ENCODE data around the gene PSMG4. TPM values are rescaled to one million over a fixed set of nuclear protein-coding genes. Genes with fewer than 3 reads are reported as not detected.

Gene PSMG4
- total RNA-seq, 1 experiment from 2014 or later = 35.0 TPM

GRCh38 chr6:3228046-3228671, 30.6 kb upstream of the PSMG4 start:
- ChIA-PET RAD21 (ENCODE audit: low non-redundant PET in 1 of 2, low total read pairs in 2 of 2, uncharacterized antibody in 2 of 2, unreplicated experiment in 2 of 2) (no interaction called here), CTCF (no interaction called here), POLR2A (no interaction called here)
- no peaks in the 10 kb centered on the region for H3K9me2 ChIP-seq (ENCODE audit: insufficient read depth)
- no TSS peak for BruUV-seq (replicated peaks)
- DNase-seq (ENCODE audit: low read depth, low spot score) (no peak), ATAC-seq (no peak)
- 0 out of 2 replicates have a peak, but pooled peaks cover 6% of the 10 kb centered on the region for H3K27me3 ChIP-seq (ENCODE audit: insufficient read depth, low read length)
- no peaks in the 10 kb centered on the region for H4K20me1 ChIP-seq (ENCODE audit: insufficient read depth)
- no peak overlapping the region for H3K27ac ChIP-seq (ENCODE audit: low read depth, low read length)
- H3K36me3 ChIP-seq (ENCODE audit: control insufficient read depth in 1 of 2, insufficient read depth in 2 of 2, low read length in 2 of 2) = no peaks in the 10 kb centered on the region
- no peak overlapping the region for H3K9ac ChIP-seq (ENCODE audit: low read length)
- H2AFZ ChIP-seq (ENCODE audit: low read depth, low read length, poor library complexity, severe bottlenecking) = no peak overlapping the region
- H3K4me1 ChIP-seq (ENCODE audit: control insufficient read depth in 1 of 2, insufficient read depth in 2 of 2, low read length in 2 of 2) = no peaks in the 10 kb centered on the region
- no peak for TF ChIP-seq ZFX (IDR thresholded peaks at IDR 0.05)
- no peak for TF ChIP-seq FOSL1 (IDR thresholded peaks at IDR 0.05; ENCODE audit: low read depth)
- no peak for TF ChIP-seq RAD21 (IDR thresholded peaks at IDR 0.05; ENCODE audit: low read depth)
- no peak for TF ChIP-seq EZH2phosphoT487 (IDR thresholded peaks at IDR 0.05; ENCODE audit: borderline replicate concordance)
- TF ChIP-seq YY1 (IDR thresholded peaks at IDR 0.05; ENCODE audit: extremely low read depth, insufficient replicate concordance, low read depth, low read length) = no peak
- H3K9me3 ChIP-seq (ENCODE audit: control insufficient read depth in 1 of 2, insufficient read depth in 1 of 2, low read depth in 1 of 2, low read length in 2 of 2) = no peaks in the 10 kb centered on the region
- intact Hi-C loops (cut with micrococcal nuclease) = no loop called here
- no peak overlapping the region for H3K4me3 ChIP-seq (replicated peaks in 1 of 2; ENCODE audit: low read depth in 1 of 2, low read length in 2 of 2)
- H3K79me2 ChIP-seq (ENCODE audit: insufficient read depth, low read length) = no peaks in the 10 kb centered on the region
- H3K4me2 ChIP-seq (ENCODE audit: low read length) = no peak overlapping the region

GRCh38 chr6:3228771-3229565, 29.8 kb upstream of the PSMG4 start:
- Histone ChIP-seq H4K20me1 (ENCODE audit: insufficient read depth) (no peaks in the 10 kb centered on the region), H3K4me3 (replicated peaks in 1 of 2; ENCODE audit: low read depth in 1 of 2, low read length in 2 of 2) (no peak overlapping the region), H3K4me1 (ENCODE audit: control insufficient read depth in 1 of 2, insufficient read depth in 2 of 2, low read length in 2 of 2) (no peaks in the 10 kb centered on the region), H3K9me3 (ENCODE audit: control insufficient read depth in 1 of 2, insufficient read depth in 1 of 2, low read depth in 1 of 2, low read length in 2 of 2) (no peaks in the 10 kb centered on the region), H3K9me2 (ENCODE audit: insufficient read depth) (no peaks in the 10 kb centered on the region), H3K27ac (ENCODE audit: low read depth, low read length) (no peak overlapping the region), H3K9ac (ENCODE audit: low read length) (no peak overlapping the region), H3K4me2 (ENCODE audit: low read length) (no peak overlapping the region), H2AFZ (ENCODE audit: low read depth, low read length, poor library complexity, severe bottlenecking) (no peak overlapping the region), H3K36me3 (ENCODE audit: control insufficient read depth in 1 of 2, insufficient read depth in 2 of 2, low read length in 2 of 2) (no peaks in the 10 kb centered on the region), H3K27me3 (ENCODE audit: insufficient read depth, low read length) (0 out of 2 replicates have a peak, but pooled peaks cover 6% of the 10 kb centered on the region), H3K79me2 (ENCODE audit: insufficient read depth, low read length) (no peaks in the 10 kb centered on the region)
- TF ChIP-seq TCF7L2 (IDR thresholded peaks at IDR 0.05; ENCODE audit: borderline replicate concordance, extremely low read depth, insufficient read depth, insufficient read length) (no peak), ELF1 (IDR thresholded peaks at IDR 0.05; ENCODE audit: borderline replicate concordance, low read depth) (no peak), REST (IDR thresholded peaks at IDR 0.05; ENCODE audit: low read depth) (no peak), SP1 (IDR thresholded peaks at IDR 0.05; ENCODE audit: low read depth) (no peak), EZH2 (IDR thresholded peaks at IDR 0.05) (no peak), SRF (IDR thresholded peaks at IDR 0.05; ENCODE audit: low read depth) (no peak), EGR1 (IDR thresholded peaks at IDR 0.05; ENCODE audit: low read depth) (no peak), ZFX (IDR thresholded peaks at IDR 0.05) (no peak)
- ATAC-seq (no peak), DNase-seq (ENCODE audit: low read depth, low spot score) (no peak)
- POLR2A ChIA-PET = no interaction called here
- CTCF ChIA-PET = no interaction called here
- BruUV-seq (replicated peaks) = no TSS peak
- RAD21 ChIA-PET (ENCODE audit: low non-redundant PET in 1 of 2, low total read pairs in 2 of 2, uncharacterized antibody in 2 of 2, unreplicated experiment in 2 of 2) = no interaction called here
- intact Hi-C loops (cut with micrococcal nuclease) = no loop called here
